IPS-NIHi7 (cell line): ENCODE data around the gene ARHGAP26.

Source experiments
- DNase-seq: peaks from one replicate; pipeline ENCODE4 v3.0.0; 2012; ENCODE audit warnings: mixed read lengths; ENCODE audit errors: extremely low spot score

ARHGAP26 gene

GRCh38 chr5:143162810-143163209 lies 392.6 kb downstream of the ARHGAP26 start:
- no peak for DNase-seq

- no peak for DNase-seq
Measured at GRCh38 chr5:143164557-143164956, 394.4 kb downstream of the ARHGAP26 start.

- no peak for DNase-seq
Measured at GRCh38 chr5:143165049-143165880, 395.1 kb downstream of the ARHGAP26 start.

- DNase-seq, result no peak
Measured at GRCh38 chr5:143166090-143166489, 395.9 kb downstream of the ARHGAP26 start.

- no peak for DNase-seq
Measured at GRCh38 chr5:143166661-143167420, 396.7 kb downstream of the ARHGAP26 start.

- DNase-seq, result no peak
Measured at GRCh38 chr5:143168171-143168741, 398.1 kb downstream of the ARHGAP26 start.

- DNase-seq, result no peak
Measured at GRCh38 chr5:143168921-143169810, 399.0 kb downstream of the ARHGAP26 start.

GRCh38 chr5:143170104-143170503 lies 399.9 kb downstream of the ARHGAP26 start:
- no peak for DNase-seq

- DNase-seq, result no peak
Measured at GRCh38 chr5:143170977-143171376, 400.8 kb downstream of the ARHGAP26 start.

GRCh38 chr5:143172739-143173138 lies 402.6 kb downstream of the ARHGAP26 start:
- DNase-seq, result no peak

GRCh38 chr5:143173139-143173889 lies 403.1 kb downstream of the ARHGAP26 start:
- DNase-seq, result no peak

GRCh38 chr5:143174714-143175398 lies 404.7 kb downstream of the ARHGAP26 start:
- DNase-seq, result no peak

- no peak for DNase-seq
Measured at GRCh38 chr5:143176048-143176447, 405.9 kb downstream of the ARHGAP26 start.

- no peak for DNase-seq
Measured at GRCh38 chr5:143177263-143177983, 407.2 kb downstream of the ARHGAP26 start.

GRCh38 chr5:143179126-143179740 lies 409.1 kb downstream of the ARHGAP26 start:
- DNase-seq, result no peak

- DNase-seq, result no peak
Measured at GRCh38 chr5:143180751-143181150, 410.6 kb downstream of the ARHGAP26 start.

GRCh38 chr5:143181173-143181572 lies 411.0 kb downstream of the ARHGAP26 start:
- no peak for DNase-seq

GRCh38 chr5:143182106-143182505 lies 411.9 kb downstream of the ARHGAP26 start:
- no peak for DNase-seq
